HG03469 (cell line): ENCODE results near the gene SOX12.

Source experiments
- ATAC-seq: cut with Tn5 transposase; IDR thresholded peaks from one replicate; pipeline ENCODE4 v1.9.1; 2021; ENCODE audit warnings: mild to moderate bottlenecking, moderate library complexity, moderate number of reproducible peaks; ENCODE audit not compliant: unreplicated experiment

SOX12 gene

GRCh38 chr20:301886-302848, 23.2 kb upstream of the SOX12 start:
- ATAC-seq, result no peak

GRCh38 chr20:305745-306144, 19.6 kb upstream of the SOX12 start:
- ATAC-seq, result no peak

- no peak for ATAC-seq
Observed at GRCh38 chr20:308427-309038, 16.8 kb upstream of the SOX12 start.

DNA sequence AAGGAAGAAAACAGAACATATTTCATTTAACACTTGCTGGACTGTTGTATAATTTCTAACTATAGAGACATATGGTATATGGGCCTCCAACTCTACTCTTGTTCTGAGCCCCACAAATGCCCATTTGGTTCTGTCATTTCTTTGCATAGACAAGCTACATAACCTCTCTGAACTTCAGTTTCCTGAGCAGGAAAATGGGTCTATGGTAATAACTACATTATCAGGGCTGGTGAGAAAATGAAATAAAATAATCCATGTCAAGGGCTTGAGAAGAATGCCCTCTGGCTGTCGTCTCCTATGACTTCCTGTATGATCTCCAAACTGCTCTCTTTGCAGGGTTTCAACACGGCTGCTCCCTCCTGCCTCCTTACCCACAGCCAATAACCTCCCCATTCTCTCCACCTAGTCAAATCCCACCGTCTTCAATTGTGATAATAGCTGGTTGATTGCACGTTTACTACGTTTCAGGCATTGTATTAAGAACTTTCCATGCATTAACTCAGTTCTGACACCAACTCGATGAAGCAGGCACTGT, 16.0 kb upstream of the SOX12 start:
- no peak for ATAC-seq

DNA sequence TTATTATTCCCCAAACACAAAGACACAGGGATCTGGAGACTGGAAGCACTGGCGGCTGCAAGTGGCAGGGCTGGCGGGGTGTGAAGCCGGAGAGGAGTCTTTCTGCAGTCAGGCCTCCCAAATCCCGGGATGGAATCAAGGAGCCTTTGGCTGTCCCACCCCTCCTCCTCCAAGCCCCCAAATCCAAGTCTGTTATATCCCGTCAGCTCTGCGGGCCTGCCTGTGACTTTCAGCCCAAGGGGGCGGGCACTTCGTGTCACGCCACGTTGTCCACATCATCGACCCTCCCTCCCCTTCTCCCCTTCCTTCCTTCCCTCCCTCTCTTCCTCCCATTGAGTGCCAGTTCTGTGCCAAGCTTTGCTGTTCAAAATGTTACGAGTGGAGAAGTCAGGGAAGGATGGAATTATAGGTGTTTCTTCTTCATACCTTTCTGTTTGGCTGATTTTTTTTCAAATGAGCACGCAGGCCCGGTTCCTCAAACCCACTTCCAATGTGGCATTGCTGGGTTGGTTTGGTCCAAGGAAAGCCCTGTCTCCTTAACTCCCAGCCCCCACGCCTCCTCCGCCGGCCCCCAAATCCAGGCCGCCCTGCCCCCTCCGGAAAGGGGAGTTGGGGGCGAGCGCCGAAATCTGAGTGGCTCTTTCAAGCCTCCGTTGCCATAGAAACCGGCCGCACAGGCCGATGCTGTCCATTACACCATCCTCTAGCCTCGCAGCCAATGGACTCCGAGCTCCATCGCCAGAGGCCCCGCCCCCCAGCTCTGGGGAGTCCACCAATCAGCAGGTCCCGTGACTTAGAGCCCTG, 15.3 kb upstream of the SOX12 start:
- peak; percentile 92 for ATAC-seq

GRCh38 chr20:310645-311044, 14.7 kb upstream of the SOX12 start:
- ATAC-seq, result no peak

GRCh38 chr20:311609-312008, 13.7 kb upstream of the SOX12 start:
- no peak for ATAC-seq

GRCh38 chr20:312067-312466, 13.3 kb upstream of the SOX12 start:
- ATAC-seq, result no peak

DNA sequence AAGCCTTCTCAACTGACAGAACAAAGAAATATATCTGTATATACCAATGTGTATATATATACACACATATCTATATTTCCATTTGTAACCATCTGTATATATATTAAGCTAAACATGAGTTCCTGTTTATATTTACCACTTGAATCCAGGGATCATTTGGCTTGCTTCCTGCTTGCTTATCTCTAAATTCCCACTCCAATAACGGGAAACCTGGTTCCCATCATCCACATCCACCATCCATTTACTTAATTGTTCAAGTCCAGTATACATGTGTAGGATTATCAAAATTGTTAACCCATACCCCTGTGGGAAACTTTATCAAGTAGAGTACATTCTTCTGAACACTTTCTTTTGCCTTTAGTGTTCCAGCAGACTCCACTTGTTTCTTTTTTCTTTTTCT, 12.5 kb upstream of the SOX12 start:
- ATAC-seq, result no peak

DNA sequence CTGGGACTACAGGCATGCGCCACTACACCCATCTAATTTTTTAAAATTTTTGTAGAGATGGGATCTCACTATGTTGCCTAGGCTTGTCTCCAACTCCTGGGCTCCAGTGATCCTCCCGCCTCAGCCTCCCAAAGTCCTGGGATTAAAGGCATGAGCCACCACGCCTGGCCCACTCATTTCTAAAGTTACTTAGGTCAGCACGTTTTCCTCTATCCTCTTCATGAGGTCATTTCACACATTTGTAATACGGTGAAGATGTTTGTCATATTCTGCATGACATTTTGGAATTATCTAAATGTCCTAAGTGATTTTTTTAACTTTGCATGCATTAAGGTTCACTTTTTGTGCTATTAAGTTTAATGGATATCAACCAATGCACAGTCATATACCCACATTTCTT, 11.9 kb upstream of the SOX12 start:
- no peak for ATAC-seq

GRCh38 chr20:313948-314347, 11.4 kb upstream of the SOX12 start:
- no peak for ATAC-seq

GRCh38 chr20:316316-317068, 8.9 kb upstream of the SOX12 start:
- ATAC-seq, result no peak

DNA sequence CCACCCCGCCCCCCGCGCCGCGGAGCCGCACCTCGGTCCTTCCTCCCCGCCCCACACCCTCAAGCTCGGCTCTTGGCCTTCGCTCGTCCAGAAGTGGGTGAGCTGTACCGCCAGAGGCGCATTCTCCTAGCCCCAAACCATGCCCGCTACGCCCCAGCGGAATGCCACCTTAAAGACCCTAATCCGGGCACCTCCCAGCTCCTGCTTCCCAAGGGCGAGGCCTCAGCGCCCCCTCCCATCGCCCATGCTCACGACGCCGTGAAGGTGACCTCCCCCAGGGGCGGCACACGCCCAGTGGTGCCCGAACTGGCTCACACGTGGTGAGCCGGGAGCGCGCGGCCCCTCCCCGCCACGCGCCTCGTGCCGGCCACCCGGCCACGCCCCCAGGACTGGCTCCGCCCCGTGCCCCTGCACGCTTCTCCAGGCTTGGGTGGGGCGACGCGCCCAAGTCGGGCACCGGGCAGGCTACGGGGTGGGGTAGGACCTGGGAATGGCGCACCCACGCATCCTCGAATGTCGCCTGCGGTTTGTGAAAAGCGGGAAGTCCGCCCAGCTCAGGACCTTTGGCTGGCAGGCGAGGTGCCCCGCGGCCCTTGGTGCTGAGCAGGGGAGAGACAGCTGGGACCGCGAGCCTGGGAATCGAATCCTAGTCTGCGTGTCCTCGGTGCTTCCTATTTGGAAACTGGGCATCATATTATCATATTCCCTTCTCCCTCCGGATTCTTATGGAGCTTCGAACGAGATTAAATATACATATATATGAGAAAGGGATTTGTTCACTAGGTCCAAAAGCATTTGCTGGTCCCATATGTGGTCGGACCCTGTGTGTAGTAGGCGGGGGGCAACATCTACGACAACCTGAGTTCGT, 941 bp upstream of the SOX12 start:
- ATAC-seq, result peak; percentile 42

DNA sequence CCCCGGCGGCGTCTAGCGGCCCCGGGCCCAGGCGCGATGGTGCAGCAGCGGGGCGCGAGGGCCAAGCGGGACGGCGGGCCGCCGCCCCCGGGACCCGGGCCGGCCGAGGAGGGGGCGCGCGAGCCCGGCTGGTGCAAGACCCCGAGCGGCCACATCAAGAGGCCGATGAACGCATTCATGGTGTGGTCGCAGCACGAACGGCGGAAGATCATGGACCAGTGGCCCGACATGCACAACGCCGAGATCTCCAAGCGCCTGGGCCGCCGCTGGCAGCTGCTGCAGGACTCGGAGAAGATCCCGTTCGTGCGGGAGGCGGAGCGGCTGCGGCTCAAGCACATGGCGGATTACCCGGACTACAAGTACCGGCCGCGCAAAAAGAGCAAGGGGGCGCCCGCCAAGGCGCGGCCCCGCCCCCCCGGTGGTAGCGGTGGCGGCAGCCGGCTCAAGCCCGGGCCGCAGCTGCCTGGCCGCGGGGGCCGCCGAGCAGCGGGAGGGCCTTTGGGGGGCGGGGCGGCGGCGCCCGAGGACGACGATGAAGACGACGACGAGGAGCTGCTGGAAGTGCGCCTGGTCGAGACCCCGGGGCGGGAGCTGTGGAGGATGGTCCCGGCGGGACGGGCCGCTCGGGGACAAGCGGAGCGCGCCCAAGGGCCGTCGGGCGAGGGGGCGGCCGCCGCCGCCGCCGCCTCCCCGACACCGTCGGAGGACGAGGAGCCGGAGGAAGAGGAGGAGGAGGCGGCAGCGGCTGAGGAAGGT, 715 bp downstream of the SOX12 start:
- ATAC-seq, result peak; percentile 0

GRCh38 chr20:326645-327185, 1.4 kb downstream of the SOX12 start:
- ATAC-seq, result no peak

DNA sequence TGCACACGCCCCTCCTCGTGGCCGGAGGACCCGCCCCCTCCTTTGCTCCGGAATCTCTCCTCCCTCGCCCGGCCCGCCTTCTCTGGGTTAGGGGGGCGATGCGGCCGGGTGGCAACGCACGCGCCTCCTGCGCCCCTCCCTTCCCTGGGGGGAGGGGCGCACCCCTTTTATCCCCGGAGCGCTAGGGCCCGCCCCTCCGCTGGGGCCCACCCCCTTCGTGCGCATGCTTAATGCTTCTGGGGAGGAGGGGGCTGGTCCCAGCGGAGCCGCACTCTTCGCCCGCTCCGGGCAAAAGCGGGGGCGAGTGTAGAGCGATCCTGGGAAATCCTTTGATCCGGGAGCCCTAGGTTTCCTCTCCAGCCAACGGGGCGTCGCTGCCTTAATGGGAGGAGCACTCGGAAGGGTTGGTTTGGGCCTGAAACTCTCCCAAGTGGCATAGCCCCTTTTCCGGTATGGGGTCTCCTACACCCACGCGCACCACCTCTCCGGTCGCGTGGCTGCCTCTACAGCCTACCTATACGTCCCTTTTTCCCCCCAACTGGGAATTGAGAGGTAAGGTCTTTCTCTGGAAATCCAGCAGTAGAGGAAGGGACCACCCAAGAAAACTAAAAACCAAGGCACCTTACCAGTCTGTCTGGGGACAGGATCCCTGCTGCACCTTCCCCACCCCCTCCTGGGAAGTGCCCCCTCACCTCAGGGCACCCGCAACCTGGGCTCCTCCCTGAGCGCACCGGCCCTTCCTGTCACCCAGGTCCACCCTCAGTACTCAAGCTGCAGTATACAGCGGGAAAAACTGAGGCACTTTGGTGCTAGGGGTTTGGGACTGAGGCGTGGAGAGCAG, 2.1 kb downstream of the SOX12 start:
- no peak for ATAC-seq
